AG09309 (cell line): ENCODE data around the gene FBXW9.
A peak's percentile ranks its signal among the peaks of the same experiment; 100 is the strongest.

Experiments used
- DNase-seq: peaks from one replicate; pipeline ENCODE4 v3.0.0-alpha.2; 2010; ENCODE audit warnings: low read depth
- H3K4me3 ChIP-seq: 2 replicates; pipeline ENCODE4 v1.5.1; 2011; ENCODE audit warnings: mild to moderate bottlenecking, low read depth, low read length, moderate library complexity; ENCODE audit not compliant: control insufficient read depth
- CTCF ChIP-seq: IDR thresholded peaks from 2 replicates; pipeline ENCODE4 v1.5.1; 2011; ENCODE audit warnings: mild to moderate bottlenecking, low read depth, low read length, inconsistent platforms; ENCODE audit not compliant: insufficient read depth, control insufficient read depth; ENCODE audit errors: missing control alignments

FBXW9 gene

GRCh38 chr19:12696366-12697335 is at the start of gene FBXW9:
FBXW9 (minus strand) TSS chr19:12696631; CDS start chr19:12696581, 50 bp downstream.
- no peak for TF ChIP-seq CTCF
- H3K4me3 ChIP-seq: peak within 1 kb of the TSS; percentile 74
- peak; percentile 77 for DNase-seq

- DNase-seq: no peak
- no peak overlapping the region for H3K4me3 ChIP-seq
- no peak for TF ChIP-seq CTCF
Measured at GRCh38 chr19:12745166-12745897, 48.9 kb upstream of the FBXW9 start.

GRCh38 chr19:12737835-12738351 is 41.5 kb upstream of the FBXW9 start:
- peak overlapping the region; percentile 97 for H3K4me3 ChIP-seq
- TF ChIP-seq CTCF: no peak
- DNase-seq: no peak

- DNase-seq: peak; percentile 100
- no peak for TF ChIP-seq CTCF
- H3K4me3 ChIP-seq: peak within 1 kb of the TSS; percentile 97
Measured at GRCh38 chr19:12736995-12737834, 40.8 kb upstream of the FBXW9 start, which contains the start of gene GET3. GET3 (plus strand) TSS chr19:12737497; CDS start chr19:12737506, 9 bp downstream.

- peak; percentile 42 for TF ChIP-seq CTCF
- H3K4me3 ChIP-seq: peak overlapping the region; percentile 89
- DNase-seq: no peak
Measured at GRCh38 chr19:12733369-12734214, 37.2 kb upstream of the FBXW9 start.
